Neural cell (in vitro differentiated cells): ENCODE measurements around the gene FPR1. TPM values are rescaled to one million over a fixed set of nuclear protein-coding genes. Genes with fewer than 3 reads are reported as not detected.

ENCODE experiments used
- H2AFZ ChIP-seq: fragments of 200-600, 300-800 bp; sonication (generic), shearing (Covaris generic); 2 replicates; pipeline ENCODE4 v1.6.0; 2014; ENCODE audit warnings: low read depth, mild to moderate bottlenecking, antibody characterized with exemption, low read length, moderate library complexity
- H3F3A ChIP-seq: fragments of 200-600 bp; shearing (Covaris generic); 2 replicates; pipeline ENCODE4 v1.6.1; 2016; ENCODE audit warnings: mild to moderate bottlenecking, moderate library complexity, mixed read lengths, antibody characterized with exemption, low read length; ENCODE audit not compliant: insufficient read depth, poor library complexity, severe bottlenecking
- H3K27ac ChIP-seq: fragments of 200-600, 300-800 bp; sonication (generic), shearing (Covaris generic); 2 replicates; pipeline ENCODE4 v1.5.1; 2014; ENCODE audit warnings: mild to moderate bottlenecking, low read length, moderate library complexity
- H3K27me3 ChIP-seq: fragments of 300-800, 200-600 bp; sonication (generic), shearing (Covaris generic); 2 replicates; pipeline ENCODE4 v1.6.0; 2014; ENCODE audit warnings: mild to moderate bottlenecking, low read depth, low read length, moderate library complexity; ENCODE audit not compliant: insufficient read depth
- H3K36me3 ChIP-seq: fragments of 300-800, 200-600 bp; sonication (generic), shearing (Covaris generic); 2 replicates; pipeline ENCODE4 v1.5.1; 2014; ENCODE audit warnings: mild to moderate bottlenecking, antibody characterized with exemption, low read length, moderate library complexity; ENCODE audit not compliant: insufficient read depth
- H3K4me2 ChIP-seq: fragments of 300-800, 200-600 bp; sonication (generic), shearing (Covaris generic); 2 replicates; pipeline ENCODE4 v1.6.0; 2014; ENCODE audit warnings: mild to moderate bottlenecking, low read length
- H3K4me3 ChIP-seq: fragments of 300-800, 200-600 bp; sonication (generic), shearing (Covaris generic); 2 replicates; pipeline ENCODE4 v1.5.1; 2014; ENCODE audit warnings: mild to moderate bottlenecking, low read length, moderate library complexity
- H3K79me2 ChIP-seq: fragments of 200-600 bp; shearing (Covaris generic); replicated peaks from 2 replicates; pipeline ENCODE4 v1.6.0; 2014; ENCODE audit warnings: mild to moderate bottlenecking, low read length, moderate library complexity; ENCODE audit not compliant: insufficient read depth
- H3K9ac ChIP-seq: fragments of 300-800, 200-600 bp; sonication (generic), shearing (Covaris generic); 2 replicates; pipeline ENCODE4 v1.6.1; 2016; ENCODE audit warnings: mild to moderate bottlenecking, low read length, mixed read lengths
- H3K9me2 ChIP-seq: fragments of 200-600 bp; shearing (Covaris generic); 2 replicates; pipeline ENCODE4 v1.6.1; 2016; ENCODE audit warnings: mild to moderate bottlenecking, low read length, mixed read lengths; ENCODE audit not compliant: insufficient read depth
- H3K9me3 ChIP-seq: fragments of 200-600, 300-800 bp; sonication (generic), shearing (Covaris generic); 2 replicates; pipeline ENCODE4 v1.6.1; 2016; ENCODE audit warnings: mild to moderate bottlenecking, mixed run types, low read length, moderate library complexity, mixed read lengths
- H4K20me1 ChIP-seq: fragments of 200-600 bp; shearing (Covaris generic); 2 replicates; pipeline ENCODE4 v1.6.1; 2016; ENCODE audit warnings: mild to moderate bottlenecking, mixed run types; ENCODE audit not compliant: insufficient read depth
- EP300 ChIP-seq: fragments of 450-650 bp; conservative IDR thresholded peaks from 2 replicates; pipeline ENCODE4 v1.6.1; 2014; ENCODE audit warnings: antibody characterized with exemption, mild to moderate bottlenecking, moderate library complexity; ENCODE audit not compliant: poor library complexity, severe bottlenecking
- EZH2 ChIP-seq: fragments of 200-600, 300-800 bp; shearing (Covaris generic), sonication (generic); IDR thresholded peaks from 2 replicates; pipeline ENCODE4 v1.6.1; 2014; ENCODE audit warnings: antibody characterized with exemption, low read length, borderline replicate concordance, mild to moderate bottlenecking; ENCODE audit not compliant: insufficient read depth, poor library complexity, severe bottlenecking
- MXI1 ChIP-seq: fragments of 450-650 bp; conservative IDR thresholded peaks from 2 replicates; pipeline ENCODE4 v1.6.1; 2014; ENCODE audit warnings: antibody characterized with exemption, mild to moderate bottlenecking; ENCODE audit not compliant: poor library complexity, severe bottlenecking
- POLR2AphosphoS5 ChIP-seq: IDR thresholded peaks from 2 replicates; pipeline ENCODE4 v1.6.1; 2012
- RAD21 ChIP-seq: fragments of 450-650 bp; conservative IDR thresholded peaks from 2 replicates; pipeline ENCODE4 v1.6.1; 2014; ENCODE audit warnings: antibody characterized with exemption, mild to moderate bottlenecking, moderate library complexity
- REST ChIP-seq: IDR thresholded peaks from 2 replicates; pipeline ENCODE4 v1.6.1; 2012; ENCODE audit warnings: borderline replicate concordance
- SMC3 ChIP-seq: fragments of 450-650 bp; conservative IDR thresholded peaks from 2 replicates; pipeline ENCODE4 v1.6.1; 2014; ENCODE audit warnings: antibody characterized with exemption, mild to moderate bottlenecking, moderate library complexity; ENCODE audit not compliant: poor library complexity
- TAF1 ChIP-seq: IDR thresholded peaks from 2 replicates; pipeline ENCODE4 v1.6.1; 2012; ENCODE audit warnings: low read depth
- polyA plus RNA-seq: library from polyadenylated mRNA; depleted of rRNA; stranded (reverse); fragments of >200 nt; gene quantifications from 2 replicates; pipeline ENCODE4 v1.2.3, GENCODE V29; 2014
- TF ChIP-seq, protein P1 (sequence below): fragments of 450-650 bp; IDR thresholded peaks from 2 replicates; pipeline ENCODE4 v1.5.1; 2014; ENCODE audit warnings: antibody characterized with exemption, mild to moderate bottlenecking, moderate library complexity; ENCODE audit not compliant: poor library complexity, severe bottlenecking

Gene FPR1
- polyA plus RNA-seq, 1 donor from 2014 or later = not detected

DNA sequence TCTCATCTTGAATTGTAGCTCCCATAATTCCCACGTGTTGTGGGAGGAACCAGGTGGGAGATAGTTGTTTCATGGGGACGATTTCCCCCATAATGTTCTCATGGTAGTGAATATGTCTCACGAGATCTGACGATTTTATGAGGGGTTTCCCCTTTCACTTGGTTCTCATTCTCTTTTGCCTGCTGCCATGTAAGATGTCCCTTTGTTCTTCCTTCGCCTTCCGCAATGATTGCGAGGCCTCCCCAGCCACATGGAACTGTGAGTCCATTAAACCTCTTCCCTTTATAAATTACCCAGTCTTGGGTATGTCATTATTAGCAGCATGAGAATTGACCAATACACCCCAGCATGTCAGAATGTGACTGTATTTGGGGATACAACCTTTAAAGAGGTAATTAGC, 3.9 kb upstream of the FPR1 start:
- Histone ChIP-seq H3K79me2 (no peaks in the 10 kb centered on the region), H3K9me2 (no peaks in the 10 kb centered on the region), H3F3A (no peaks in the 10 kb centered on the region), H3K27ac (no peak overlapping the region), H3K36me3 (no peaks in the 10 kb centered on the region), H3K9ac (no peak overlapping the region), H3K9me3 (no peaks in the 10 kb centered on the region), H2AFZ (no peak overlapping the region), H3K4me3 (no peak overlapping the region), H4K20me1 (no peaks in the 10 kb centered on the region), H3K27me3 (no peaks in the 10 kb centered on the region), H3K4me2 (no peak overlapping the region)
- no peak for TF ChIP-seq TAF1
- TF ChIP-seq EP300 = no peak
- TF ChIP-seq SMC3 = no peak
- TF ChIP-seq EZH2 = no peak
- no peak for TF ChIP-seq RAD21

DNA sequence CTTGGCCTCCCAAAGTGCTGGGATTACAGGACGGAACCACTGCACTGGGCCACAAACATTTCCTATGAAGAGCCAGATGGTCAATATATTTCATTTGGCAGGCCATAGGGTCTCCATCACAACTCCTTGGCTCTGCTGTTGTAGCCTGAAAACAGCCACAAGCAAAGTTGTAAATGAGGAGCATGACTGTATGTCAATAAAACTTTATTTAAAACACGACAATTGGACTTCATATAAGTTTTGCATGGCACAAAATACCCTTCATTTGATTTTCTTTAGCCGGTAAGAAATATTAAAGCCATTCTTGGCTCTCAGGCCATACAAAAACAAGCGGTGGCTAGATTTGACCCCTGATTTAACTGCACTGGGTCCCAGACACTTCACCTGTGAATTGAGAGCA, 3.1 kb upstream of the FPR1 start:
- no peaks in the 10 kb centered on the region for H4K20me1 ChIP-seq
- no peak overlapping the region for H2AFZ ChIP-seq
- no peak overlapping the region for H3K27ac ChIP-seq
- no peak overlapping the region for H3K4me2 ChIP-seq
- H3K79me2 ChIP-seq = no peaks in the 10 kb centered on the region
- no peaks in the 10 kb centered on the region for H3F3A ChIP-seq
- H3K9me3 ChIP-seq = no peaks in the 10 kb centered on the region
- H3K36me3 ChIP-seq = no peaks in the 10 kb centered on the region
- H3K9ac ChIP-seq = no peak overlapping the region
- TF ChIP-seq SMC3 = no peak
- TF ChIP-seq, protein P1, sequence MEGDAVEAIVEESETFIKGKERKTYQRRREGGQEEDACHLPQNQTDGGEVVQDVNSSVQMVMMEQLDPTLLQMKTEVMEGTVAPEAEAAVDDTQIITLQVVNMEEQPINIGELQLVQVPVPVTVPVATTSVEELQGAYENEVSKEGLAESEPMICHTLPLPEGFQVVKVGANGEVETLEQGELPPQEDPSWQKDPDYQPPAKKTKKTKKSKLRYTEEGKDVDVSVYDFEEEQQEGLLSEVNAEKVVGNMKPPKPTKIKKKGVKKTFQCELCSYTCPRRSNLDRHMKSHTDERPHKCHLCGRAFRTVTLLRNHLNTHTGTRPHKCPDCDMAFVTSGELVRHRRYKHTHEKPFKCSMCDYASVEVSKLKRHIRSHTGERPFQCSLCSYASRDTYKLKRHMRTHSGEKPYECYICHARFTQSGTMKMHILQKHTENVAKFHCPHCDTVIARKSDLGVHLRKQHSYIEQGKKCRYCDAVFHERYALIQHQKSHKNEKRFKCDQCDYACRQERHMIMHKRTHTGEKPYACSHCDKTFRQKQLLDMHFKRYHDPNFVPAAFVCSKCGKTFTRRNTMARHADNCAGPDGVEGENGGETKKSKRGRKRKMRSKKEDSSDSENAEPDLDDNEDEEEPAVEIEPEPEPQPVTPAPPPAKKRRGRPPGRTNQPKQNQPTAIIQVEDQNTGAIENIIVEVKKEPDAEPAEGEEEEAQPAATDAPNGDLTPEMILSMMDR = no peak
- TF ChIP-seq RAD21 = no peak
- no peak for TF ChIP-seq EP300
- no peak for TF ChIP-seq TAF1
- TF ChIP-seq MXI1 = no peak
- no peak for TF ChIP-seq POLR2AphosphoS5
- TF ChIP-seq REST = no peak
- no peak for TF ChIP-seq EZH2
- no peak overlapping the region for H3K4me3 ChIP-seq
- no peaks in the 10 kb centered on the region for H3K27me3 ChIP-seq
- no peaks in the 10 kb centered on the region for H3K9me2 ChIP-seq

DNA sequence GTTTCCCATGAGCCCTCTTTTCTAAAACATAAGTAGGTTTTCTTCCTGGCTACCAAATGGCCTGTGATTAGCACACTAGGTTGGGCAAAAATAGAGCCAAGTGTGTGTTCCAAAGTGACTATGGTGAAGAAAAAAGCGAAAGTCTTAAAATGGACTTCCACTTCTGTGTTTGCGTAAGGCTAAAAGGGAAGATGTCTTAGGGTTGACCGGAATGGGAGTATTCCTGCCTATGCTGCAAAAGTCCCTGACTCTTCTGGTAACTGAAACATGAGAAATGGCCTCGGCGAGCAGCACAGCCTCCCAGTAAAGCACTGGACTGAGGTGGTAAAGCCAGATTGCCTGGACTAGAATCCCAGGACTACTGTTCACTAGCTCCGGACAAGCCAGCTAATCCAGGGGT, 2.4 kb upstream of the FPR1 start:
- H3K27me3 ChIP-seq = no peaks in the 10 kb centered on the region

More for the DNA sequence above, 2.4 kb upstream of the FPR1 start:
- Histone ChIP-seq H3K27ac (no peak overlapping the region), H3K4me3 (no peak overlapping the region), H3K9me2 (no peaks in the 10 kb centered on the region), H3K36me3 (no peaks in the 10 kb centered on the region), H3K9me3 (no peaks in the 10 kb centered on the region), H4K20me1 (no peaks in the 10 kb centered on the region), H2AFZ (no peak overlapping the region), H3F3A (no peaks in the 10 kb centered on the region), H3K4me2 (no peak overlapping the region), H3K9ac (no peak overlapping the region), H3K79me2 (no peaks in the 10 kb centered on the region)
- TF ChIP-seq, protein P1 = no peak
- TF ChIP-seq POLR2AphosphoS5 (no peak), REST (no peak), TAF1 (no peak), MXI1 (no peak), EZH2 (no peak), RAD21 (no peak), EP300 (no peak), SMC3 (no peak)
